RPMI8226 (cell line): ENCODE data around the gene NCS1.
"Not testable (repeated sequence)": the region's sequence is repeated elsewhere in the genome, so short reads cannot be mapped to it uniquely, and the experiment has no call there.

Source experiments
- DNase-seq: peaks from one replicate; pipeline ENCODE4 v3.0.0-alpha.2; 2015

Gene NCS1

DNA sequence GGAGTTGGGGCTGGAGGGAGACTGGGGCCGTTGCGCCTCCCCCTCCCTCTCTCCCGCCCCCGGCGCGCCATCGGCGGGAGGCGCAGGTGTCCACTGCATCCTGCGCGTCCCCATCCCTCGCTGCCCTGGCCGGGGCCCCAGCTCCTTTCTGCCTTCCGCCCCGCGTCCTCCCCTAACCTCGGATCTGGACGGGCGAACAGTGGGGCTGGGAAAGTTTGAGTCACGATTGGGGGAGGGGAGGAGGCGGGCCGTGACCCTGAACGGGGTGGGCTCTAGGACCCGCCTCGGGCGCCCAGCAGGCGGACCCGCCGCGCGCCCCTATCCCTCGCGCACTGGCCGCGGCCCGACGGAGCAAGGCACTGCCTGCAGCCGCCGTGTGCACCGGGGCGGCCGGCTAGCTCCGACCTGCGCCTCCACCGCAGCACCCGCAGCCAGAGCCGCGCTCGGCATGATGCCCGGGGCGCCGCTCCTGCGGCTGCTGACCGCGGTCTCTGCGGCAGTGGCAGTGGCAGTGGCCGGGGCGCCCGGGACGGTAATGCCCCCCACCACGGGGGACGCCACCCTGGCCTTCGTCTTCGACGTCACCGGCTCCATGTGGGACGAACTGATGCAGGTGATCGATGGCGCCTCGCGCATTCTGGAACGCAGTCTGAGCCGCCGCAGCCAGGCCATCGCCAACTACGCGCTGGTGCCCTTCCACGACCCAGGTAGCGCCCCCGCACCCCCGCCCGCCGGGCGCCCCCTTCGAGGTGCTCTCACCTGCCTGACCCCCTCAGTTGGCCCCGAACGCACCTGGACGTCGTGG is 93.4 kb downstream of the NCS1 start, which contains the start of gene HMCN2:
Gene HMCN2, plus strand, starts transcription at position 330 of the 805 bp plus-strand sequence. Its CDS starts 119 bp downstream, at position 449.
- DNase-seq: peak; percentile 45

DNA sequence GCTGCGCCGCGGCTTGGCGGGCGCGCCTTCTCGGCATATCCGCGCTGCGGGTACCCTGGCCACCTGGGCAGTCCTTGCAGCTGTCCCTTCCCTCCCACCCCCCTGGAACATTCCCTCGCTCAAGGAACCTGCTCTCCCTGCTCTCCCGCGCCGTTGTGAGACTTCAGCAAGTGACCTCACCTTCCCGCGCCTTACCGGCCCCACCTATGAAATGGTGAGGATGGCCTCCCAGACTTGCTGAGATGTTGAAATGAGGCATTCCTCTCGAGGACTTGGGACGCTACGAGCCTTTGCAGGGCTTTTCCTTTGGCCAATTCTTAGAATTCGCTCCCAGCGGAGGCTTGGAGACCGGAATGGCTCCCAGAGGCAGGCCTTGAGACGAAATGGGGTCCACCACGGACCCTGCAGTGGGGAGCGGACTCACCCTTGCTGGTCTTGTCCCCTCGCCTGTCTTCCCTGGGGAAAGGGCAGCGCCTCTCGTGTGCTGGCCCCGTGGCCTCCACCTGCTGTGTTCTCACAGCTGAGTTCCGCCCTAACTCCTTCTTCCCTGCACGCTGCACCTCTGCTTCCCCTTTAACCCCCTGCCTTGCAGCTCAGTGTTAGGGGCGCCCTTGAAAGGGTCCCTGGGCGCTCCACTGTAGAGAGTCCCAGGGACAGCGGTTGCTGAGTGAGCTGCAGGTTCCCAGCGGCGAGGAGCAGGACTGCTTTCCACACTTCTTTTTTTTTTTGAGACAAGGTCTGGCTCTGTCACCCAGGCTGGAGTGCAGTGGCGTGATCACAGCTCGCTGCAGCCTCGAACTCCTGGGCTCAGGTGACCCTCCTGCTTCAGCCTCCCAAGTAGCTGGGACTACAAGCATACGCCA is 94.3 kb downstream of the NCS1 start:
- DNase-seq: no peak

DNA sequence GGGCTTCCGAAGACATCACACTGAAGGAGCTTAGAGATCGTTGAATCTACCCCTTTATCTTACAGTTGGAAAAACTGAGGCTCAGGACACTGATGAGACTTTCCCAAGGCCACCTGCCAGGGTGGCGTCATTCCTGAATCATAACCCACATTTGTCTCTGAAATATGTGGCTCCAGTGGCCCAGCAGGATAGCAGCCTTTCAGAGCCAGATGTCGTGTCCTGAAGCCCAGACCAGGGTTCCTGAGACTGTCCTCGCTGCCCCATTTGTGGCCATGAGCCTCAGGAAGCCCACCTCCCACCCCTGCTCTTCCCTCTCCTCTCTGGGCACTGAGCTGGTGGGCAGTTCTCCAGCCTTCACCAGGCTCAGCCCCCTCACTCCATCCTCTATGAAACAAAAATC is 95.7 kb downstream of the NCS1 start:
- no peak for DNase-seq

DNA sequence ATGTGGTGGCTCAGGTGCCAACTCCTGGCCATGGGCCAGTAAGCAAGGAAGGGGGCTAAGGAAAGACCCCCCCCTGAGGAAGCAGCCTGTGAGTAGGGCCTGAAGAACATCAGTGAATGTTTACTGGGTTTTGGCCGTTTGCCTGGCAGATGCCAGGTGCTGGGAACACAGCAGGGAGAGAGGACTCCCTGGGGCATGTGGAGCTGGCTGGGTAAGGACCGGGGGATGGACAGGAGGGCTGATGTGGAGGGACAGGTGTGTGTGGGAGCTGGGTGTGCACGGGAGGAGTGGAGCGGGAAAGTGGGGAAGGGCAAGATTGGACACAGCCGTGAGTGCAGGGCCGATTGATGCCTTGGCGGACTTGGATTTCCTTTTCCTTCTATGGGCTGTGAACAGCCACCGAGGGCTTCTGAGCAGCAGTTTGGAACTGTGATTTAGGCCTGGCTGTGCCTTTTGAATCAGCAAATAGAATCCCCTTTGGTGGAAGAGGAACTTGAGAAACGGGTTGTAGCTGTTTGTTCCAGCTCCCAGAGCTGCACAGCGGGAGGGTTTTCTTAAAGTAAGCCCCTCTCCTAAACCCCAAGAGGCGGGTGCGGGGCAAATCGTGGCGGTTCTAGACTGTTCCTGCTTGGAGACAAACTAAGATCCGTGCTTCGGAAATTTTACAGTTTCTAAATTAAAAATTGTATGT is 96.5 kb downstream of the NCS1 start:
- DNase-seq: peak; percentile 45

- DNase-seq: no peak
These were observed 99.3 kb downstream of the NCS1 start for GRCh38 chr9:130271473-130271872.

DNA sequence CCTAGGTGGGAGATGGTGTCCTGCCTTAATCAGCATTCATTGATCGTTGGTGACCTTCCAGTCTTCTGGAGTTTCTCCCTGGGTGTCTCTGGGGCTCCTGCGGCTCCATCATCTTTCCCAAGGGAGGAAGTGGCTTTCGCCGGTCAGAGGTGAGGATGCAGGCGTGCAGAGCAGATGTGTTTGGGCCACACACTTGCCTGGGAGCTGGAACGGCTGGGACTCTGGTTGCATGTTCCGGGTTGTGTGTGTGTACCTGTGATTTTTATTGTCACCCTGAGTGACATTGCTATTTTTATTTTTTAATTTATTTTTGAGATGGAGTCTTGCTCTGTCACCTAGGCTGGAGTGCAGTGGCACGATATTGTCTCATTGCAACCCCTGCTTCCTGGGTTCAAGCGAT is 103.0 kb downstream of the NCS1 start:
- no peak for DNase-seq

DNA sequence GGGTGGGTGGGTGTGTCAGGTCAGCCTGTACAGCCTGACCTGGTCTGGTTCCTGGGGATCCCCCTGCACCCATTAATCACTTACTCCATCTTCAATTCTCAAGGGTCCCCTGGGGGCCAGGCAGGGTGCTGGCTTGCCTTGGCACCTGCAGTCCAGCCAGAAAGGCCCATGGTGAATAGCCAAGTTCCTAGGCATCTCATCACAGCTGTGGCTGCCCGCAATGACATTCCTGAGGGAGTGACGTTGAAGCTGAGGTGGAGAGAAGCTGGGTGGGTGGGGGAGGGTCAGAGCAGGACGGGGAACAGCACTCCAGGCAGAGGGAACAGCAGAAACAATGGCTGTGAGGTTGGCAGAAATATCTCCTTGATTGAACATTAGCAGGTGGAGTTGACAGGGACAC is 103.9 kb downstream of the NCS1 start:
- DNase-seq: peak; percentile 46

GRCh38 chr9:130276955-130277354 is 104.8 kb downstream of the NCS1 start:
- DNase-seq: no peak

DNA sequence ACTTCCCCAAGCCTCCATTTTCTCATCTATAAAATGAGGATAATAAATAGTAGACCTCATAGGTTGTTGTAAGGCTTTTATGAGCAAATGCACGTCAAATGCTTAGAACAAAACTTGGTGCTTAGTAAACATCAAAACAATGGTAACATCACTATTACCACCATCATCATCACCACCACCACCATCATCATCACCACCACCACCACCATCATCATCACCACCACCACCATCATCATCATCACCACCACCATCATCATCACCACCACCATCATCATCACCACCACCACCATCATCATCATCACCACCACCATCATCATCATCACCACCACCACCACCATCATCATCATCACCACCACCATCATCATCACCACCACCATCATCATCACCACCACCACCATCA is 105.3 kb downstream of the NCS1 start:
- not testable (repeated sequence) for DNase-seq

- no peak for DNase-seq
These were observed 111.5 kb downstream of the NCS1 start for GRCh38 chr9:130283539-130284248.

GRCh38 chr9:130284249-130284625 is 112.0 kb downstream of the NCS1 start:
- no peak for DNase-seq

DNA sequence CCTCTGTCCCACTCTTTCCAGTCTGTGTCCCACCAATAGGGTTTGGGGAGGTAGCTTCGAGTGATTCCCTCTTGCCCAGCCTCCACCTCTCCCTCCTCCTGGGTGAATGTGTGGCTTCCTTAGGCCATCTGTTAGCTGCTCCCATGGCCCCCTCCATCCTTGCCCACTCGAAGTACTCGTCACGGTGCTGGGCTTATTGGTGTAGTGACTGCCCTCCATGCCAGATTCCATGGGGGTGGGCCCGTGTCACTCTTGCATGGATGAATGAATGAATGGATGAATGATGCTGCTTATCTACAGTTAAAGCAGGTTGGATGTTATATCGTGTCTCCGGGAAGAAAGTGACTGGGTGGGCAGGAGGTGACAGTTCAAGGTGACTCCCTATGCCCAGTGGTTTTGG is 112.5 kb downstream of the NCS1 start:
- no peak for DNase-seq

DNA sequence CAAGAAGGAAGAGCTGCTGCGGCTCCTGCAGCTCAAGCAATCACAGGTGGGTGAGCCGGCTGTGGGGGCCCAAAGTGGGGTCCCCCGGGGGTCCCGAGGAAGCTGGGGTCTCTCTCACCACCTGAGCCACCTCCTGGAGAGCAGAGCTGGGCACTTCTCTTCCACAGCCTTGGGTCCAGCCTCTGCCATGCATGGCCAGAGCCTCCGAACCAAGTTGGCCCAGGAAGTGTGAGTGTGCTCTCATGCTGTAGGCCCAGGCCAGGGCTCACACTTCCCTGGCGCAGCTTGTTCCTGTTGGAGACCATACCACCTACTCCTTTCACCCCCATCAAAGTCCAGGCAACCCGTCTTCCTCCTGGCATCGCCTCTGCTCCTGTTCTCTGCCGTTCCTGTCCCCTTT is 113.1 kb downstream of the NCS1 start:
- no peak for DNase-seq

- DNase-seq: no peak
These were observed 114.0 kb downstream of the NCS1 start for GRCh38 chr9:130286072-130286770.
